SW480 (cell line): Measurements from ENCODE around the gene RCSD1.

Source experiments
- DNase-seq: peaks from one replicate; pipeline ENCODE4 v3.0.0-alpha.2; 2016; ENCODE audit warnings: low spot score

The RCSD1 gene

DNA sequence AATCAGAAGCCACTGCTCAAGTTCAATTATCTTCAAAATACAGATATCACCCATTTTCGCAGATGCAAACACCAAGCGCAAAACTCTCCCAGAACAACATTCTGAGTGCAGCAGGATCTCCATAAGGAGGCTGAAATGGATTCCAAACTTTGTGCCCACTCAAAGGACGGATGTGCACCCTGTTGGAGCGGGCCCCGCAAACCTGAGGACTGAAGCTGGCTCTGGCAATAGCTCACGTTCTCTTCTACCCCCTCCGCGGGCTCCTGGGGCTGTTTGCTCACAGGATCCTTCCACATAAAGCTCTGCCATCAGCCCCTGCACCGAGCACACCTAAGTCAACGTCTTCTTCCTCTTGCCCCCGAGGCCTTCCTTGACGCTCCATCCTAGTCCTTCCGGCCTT, 11.7 kb upstream of the RCSD1 start:
- DNase-seq = no peak

DNA sequence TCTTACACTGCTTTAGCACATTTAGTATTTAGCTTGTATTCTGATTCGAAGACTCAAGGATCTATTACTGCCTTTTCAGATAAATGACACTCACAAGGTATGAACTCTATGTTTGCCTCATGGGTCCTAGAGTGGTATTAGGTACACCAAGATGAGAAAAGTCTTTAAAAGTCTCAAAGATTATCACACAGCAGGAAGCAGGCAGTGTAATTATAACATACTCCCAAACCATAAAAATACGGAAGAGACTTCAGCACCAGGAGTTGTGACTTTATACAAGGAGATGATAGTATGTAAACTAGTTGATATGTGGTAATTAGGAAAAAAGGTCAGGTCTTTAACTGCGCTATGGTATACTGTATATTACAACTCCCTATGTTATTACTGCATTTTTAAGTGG, 11.2 kb upstream of the RCSD1 start:
- DNase-seq = no peak

DNA sequence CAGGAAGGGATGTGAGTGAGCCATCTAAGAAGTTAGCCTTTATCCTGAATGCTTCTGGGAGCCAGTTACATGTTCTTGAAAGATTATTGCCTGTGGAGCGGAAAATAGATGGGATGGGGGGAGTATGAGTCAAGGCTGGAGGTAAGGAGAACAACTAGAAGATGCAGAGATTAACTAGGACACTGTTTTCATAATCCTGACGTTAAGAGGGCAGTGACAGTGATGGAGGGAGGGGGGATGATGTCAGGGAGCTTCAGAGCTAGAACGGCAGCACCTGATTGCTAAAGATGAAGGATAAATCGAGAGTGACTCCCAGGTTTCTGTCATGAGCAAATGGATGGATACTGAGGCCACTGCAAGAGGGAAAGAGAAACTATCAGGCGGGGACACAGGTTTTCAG, 10.0 kb upstream of the RCSD1 start:
- no peak for DNase-seq

- no peak for DNase-seq
Observed at GRCh38 chr1:167621780-167622313, 8.2 kb upstream of the RCSD1 start.

DNA sequence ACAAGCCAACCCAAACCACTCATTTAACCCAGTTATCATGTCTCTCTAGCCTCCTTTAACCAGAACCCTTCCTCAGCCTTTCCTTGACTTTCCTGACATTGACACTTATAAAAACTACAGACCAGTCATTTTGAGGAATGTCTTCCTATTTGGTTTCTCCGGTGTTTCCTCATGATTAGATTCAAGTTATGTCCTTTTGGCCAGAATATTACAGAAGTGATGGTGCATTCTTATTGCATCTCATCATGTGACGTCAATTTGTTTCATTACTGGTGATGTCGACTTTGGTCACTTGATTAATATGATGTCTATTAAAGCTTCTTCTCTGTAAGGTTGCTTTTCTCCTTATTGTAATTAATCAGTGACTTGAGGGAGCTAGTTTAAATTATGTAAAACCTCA, 6.1 kb upstream of the RCSD1 start:
- no peak for DNase-seq

DNA sequence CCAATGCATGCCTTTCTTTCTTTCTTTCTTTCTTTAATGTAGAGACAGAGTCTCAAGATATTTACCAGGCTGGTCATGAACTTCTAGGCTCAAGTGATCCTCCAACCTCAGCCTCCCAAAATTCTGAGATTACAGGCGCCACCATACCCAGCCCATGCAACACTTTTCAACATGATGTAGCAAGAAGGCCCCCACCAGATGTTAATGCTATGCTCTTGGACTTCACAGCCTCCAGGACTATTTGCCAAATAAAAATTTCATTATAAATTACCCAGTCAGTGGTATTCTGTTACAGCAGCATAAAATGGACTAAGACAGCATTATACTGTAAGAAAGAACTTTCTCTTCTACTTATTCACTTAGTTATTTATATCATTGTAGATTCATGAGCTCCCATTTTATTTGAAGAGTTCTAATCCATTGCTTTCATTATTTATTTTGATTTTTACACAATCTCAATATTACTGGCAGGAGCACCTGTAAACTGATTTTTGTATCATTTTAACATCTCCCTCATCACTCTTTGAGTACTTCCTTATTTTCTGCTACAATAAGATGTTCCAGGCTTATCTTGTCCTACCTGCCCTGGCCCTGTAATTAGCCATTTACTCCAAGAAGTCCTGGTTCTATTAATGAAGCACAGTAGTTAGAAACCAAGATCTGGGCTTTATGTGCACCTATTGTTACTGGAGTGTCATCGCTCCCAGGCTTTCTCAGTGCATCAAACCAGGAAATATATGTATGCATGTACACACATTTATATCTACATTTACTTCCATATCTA, 4.8 kb upstream of the RCSD1 start:
- DNase-seq = no peak

GRCh38 chr1:167627615-167627864, 2.5 kb upstream of the RCSD1 start:
- DNase-seq = no peak

DNA sequence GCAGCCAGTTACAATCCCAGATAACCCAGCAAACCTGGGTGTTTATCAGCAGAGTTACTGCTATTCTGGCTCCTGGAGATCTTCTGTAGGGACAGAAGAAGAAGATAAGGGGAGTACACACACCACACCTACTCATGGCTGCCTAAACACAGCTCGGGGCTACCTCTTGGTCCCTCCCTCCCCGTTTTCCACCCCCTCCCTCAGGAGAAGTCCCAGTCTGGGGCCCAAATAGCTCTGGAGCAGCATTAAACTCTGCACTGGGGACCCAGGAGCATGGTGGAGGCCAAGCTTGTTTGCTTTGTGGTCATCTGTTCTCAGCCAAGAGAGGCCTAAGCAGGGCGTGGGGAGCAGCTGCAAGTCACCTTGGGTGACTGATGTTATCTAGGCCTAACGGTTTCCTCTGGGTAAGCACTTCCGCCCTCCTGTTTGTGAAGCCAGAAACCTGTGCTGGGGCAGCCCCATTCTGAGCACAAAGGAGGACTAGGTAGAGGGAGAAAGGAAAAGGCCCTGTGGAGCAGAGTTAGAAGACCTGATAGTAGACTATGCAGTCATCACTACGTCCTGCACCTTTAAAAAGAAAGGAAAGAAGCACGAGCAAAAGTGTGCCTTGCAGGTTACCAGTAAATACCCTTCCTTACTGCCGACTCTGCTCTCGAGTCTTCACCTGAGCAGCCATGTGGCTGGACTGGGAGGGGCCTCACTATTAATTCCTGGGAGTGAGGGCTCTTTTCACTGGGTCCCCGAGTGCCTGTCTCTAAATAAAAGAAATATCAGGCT, 2.0 kb upstream of the RCSD1 start:
- peak; percentile 85 for DNase-seq

DNA sequence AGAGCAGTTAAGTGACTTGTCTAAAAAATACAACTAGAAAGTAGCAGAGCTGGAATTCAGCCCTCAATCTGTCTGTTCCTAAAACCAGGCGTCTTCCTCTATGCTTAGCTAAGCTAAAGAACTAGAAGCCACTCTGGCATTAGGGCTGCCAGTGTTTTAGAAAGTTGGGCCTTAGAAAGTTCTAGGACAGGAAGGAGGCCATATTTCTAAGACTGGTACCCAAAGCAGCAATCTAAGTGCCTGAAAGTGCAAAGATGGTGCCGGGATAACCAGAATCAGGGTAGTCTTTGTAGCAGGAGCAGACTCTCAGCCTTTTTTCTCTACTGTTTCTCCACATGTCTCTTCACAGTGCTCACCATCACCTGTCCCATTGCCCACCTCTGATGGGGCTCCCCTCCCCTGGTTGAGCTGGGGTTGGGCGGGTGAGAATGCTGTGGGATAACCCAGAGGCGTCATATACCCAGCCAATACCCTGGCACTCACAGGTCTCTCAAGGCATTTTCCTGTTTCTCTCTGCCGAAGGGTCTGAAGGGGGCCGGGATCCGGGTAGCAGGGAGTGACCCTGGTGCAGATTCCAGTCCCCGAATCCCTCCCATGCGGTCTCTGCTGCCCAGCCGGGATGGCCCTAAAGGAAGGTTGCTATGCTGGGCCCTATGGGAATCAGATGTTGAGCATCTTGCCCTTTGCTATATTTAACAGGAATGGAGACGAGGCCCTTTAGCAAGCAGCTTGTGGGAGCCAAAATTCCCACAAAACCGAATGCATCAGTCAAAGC, 1.1 kb upstream of the RCSD1 start:
- no peak for DNase-seq

GRCh38 chr1:167630568-167631385, 745 bp downstream of the RCSD1 start:
- no peak for DNase-seq

DNA sequence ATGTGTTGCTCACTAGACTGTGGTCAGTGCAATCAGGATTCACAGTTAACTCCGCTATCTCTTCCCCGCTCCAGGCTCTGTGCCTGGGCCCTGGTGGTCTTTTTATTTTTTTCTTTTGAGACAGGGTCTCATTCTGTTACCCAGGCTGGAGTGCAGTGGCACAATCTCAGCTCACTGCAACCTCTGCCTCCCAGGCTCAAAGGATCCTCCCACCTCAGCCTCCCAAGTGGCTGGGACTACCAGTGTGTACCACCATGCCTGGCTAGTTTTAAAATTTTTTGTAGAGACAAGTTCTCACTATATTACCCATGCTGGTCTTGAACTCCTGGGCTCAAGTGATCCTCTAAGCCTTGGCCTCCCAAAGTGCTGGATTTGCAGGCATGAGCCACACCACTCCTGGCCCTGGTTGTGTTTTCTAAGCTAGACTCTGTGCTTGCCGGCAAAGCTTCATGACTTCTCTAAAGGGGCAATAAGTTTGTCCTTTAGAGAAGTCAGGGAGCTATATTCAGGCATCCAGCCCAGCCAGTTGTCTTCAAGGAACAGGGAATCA, 1.4 kb downstream of the RCSD1 start:
- no peak for DNase-seq

GRCh38 chr1:167631936-167632614, 2.0 kb downstream of the RCSD1 start:
- no peak for DNase-seq

- DNase-seq = no peak
Observed at GRCh38 chr1:167633258-167633944, 3.4 kb downstream of the RCSD1 start.

DNA sequence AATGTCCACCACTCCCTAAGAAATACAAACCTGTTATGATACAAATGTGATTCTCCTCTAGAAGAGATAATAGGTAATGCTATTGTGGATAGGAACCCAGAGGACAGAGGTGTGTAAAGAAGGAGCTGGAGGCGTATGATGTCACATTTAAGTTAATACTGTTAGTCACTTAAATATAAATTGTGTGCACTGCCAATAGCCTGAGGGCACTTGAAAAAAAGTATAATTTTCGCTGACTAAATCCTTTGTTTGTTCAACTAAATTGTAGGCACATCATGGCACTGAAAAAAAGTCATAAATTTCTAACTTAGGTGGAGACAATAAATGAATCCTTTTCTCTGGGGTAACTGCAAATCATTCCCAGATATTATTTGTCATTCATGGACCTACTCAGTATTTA, 4.4 kb downstream of the RCSD1 start:
- no peak for DNase-seq

DNA sequence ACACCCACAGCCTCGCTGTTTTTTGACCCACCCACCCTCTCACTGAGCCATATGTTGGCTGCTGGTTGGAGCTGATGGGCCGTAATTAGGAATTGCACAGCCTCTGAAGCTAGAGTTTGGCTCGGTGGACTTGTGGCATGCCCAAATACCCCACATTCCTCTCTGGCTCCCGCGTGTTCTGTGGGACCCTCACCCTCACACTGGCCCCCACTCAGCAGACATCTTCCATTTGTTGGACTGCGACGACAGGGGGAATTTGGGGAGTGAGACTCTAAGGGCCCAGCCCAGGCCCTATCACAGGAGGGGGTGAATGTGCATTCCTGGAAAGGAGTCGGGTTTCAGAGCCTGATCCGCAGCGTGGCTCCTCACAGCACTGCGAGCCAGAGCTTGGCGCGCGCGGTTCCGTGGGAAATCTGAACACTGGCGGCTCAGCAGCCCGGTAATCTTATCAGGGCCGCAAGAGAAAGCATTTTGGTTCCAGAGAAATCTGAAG, 5.2 kb downstream of the RCSD1 start:
- DNase-seq = no peak

- no peak for DNase-seq
Observed at GRCh38 chr1:167635941-167636340, 5.9 kb downstream of the RCSD1 start.

GRCh38 chr1:167638064-167638463, 8.0 kb downstream of the RCSD1 start:
- DNase-seq = no peak

DNA sequence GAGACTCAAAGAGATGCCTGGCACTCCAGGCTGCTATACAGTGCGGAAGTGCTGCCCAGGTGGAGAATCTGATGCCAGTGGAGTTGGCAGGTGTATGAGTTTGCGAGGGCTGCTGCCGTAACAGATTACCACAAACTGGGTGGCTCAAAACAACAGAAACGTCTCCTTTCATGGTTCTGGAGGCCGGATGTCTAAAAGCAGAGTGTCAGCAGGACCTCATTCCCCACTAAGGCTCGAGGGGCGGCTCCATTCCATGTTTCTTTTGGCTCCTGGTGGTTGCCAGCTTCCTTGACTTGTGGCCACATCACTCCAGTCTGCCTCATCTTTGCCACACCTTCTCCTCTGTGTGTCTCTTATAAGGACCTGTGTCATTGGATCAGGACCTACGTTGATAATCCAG, 10.0 kb downstream of the RCSD1 start:
- DNase-seq = no peak

- no peak for DNase-seq
Observed at GRCh38 chr1:167641786-167642500, 11.9 kb downstream of the RCSD1 start.

GRCh38 chr1:167642501-167642826, 12.4 kb downstream of the RCSD1 start:
- no peak for DNase-seq
